Thyroid gland (tissue), 4 donors: Measurements from ENCODE around the gene PEX7.

Source experiments
- CTCF ChIP-seq, 6 experiments: fragments of 200-600 bp in 3 of 6; fragments of 450-650 bp in 3 of 6; sonication (generic) in 3 of 6; IDR thresholded peaks; one replicate each; pipeline ENCODE4 v1.5.1; 2016 to 2019; ENCODE audit warnings: antibody characterized with exemption in 6 of 6, mild to moderate bottlenecking in 2 of 6, inconsistent platforms in 1 of 6, moderate library complexity in 1 of 6
- POLR2A ChIP-seq, 2 donors: fragments of 450-650 bp; IDR thresholded peaks; one replicate each; pipeline ENCODE4 v1.6.1; 2017; ENCODE audit warnings: antibody characterized with exemption in 2 of 2, mild to moderate bottlenecking in 2 of 2, moderate library complexity in 1 of 2

GRCh38 chr6:136956590-136957544, 134.5 kb downstream of the PEX7 start:
- TF ChIP-seq CTCF (IDR thresholded peaks at IDR 0.05) (no peak), POLR2A (IDR thresholded peaks at IDR 0.05) (no peak)
